GM19023 (cell line): ENCODE measurements around the gene PKP3.
A peak's percentile ranks its signal among the peaks of the same experiment; 100 is the strongest.
"Not testable (repeated sequence)": the region's sequence is repeated elsewhere in the genome, so short reads cannot be mapped to it uniquely, and the experiment has no call there.

Experiments used
- ATAC-seq: cut with Tn5 transposase; IDR thresholded peaks from one replicate; pipeline ENCODE4 v1.9.1; 2021; ENCODE audit warnings: mild to moderate bottlenecking, moderate library complexity; ENCODE audit not compliant: unreplicated experiment

The PKP3 gene

GRCh38 chr11:393219-394033 lies 583 bp upstream of the PKP3 start:
- ATAC-seq: no peak

DNA sequence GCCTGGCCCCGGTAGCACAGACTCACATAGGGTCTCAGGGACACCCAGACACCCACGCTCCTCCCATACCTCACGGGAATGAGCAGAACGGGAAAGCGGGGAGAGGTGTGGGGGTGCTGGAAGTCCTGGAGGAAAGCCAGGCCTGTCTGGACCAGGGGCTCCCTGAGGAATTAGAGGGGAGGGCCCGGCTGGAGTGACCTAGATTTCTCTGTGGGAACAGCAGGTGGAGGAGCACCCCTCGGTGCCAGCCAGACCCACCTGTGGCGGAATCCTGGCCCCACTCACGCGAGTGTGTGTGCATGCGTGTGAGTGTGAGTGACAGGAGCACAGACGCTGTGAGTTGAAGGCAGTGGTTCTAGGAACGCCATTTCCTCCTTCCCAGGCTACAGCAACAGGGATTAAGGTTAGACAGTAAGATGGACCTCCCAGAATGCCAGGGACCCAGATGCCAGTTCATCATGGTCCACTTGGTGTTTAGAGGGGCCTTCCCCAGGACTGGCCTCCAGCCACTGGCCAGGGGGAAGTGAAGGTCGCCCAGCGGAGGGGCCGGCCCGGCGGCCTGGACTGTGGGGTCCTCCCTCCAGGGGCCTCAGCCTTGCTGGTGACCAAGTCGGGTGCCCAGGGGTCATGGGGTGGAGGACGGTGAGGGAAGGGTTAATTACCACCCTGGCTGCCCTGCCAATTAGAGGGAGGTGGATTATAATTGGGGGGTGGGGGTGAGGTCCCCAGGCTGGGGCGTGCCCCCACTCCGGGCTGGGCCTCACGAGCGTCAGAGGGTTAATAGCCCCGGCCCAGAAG lies 1.0 kb downstream of the PKP3 start:
- no peak for ATAC-seq

DNA sequence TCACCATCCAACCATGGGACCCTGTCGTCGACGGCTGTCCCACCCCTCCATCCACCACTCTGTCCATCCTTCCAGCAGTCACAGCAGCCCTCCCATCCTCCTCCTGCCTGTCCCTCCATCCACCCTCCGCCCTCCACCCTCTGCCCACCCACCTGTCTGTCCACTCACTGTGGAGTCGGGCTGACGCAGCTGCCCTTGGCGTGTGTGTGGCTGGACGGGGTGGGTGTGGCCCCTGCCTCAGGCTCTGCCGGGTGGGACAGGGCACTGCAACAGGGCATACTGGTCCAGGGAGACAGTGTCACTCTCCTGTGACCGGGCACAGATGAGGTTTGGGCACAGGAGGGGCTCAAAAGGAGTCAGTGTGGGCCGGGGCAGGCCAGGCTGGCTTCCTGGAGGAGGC lies 1.9 kb downstream of the PKP3 start:
- ATAC-seq: no peak

DNA sequence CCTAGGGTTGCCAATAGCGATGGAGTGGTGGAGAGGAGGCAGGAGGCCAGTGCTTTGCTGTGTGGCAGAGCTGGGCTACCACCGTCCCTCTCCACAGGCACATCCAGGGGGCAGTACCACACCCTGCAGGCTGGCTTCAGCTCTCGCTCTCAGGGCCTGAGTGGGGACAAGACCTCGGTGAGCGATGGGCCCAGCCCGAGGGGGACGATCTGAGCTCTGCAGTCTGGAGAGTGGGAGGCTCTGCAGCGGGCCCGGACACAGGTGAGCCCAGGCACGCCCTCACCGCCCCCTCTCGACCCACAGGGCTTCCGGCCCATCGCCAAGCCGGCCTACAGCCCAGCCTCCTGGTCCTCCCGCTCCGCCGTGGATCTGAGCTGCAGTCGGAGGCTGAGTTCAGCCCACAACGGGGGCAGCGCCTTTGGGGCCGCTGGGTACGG lies 2.5 kb downstream of the PKP3 start:
- peak; percentile 31 for ATAC-seq

- peak; percentile 73 for ATAC-seq
These were observed 3.0 kb downstream of the PKP3 start for GRCh38 chr11:396948-397548.

GRCh38 chr11:398826-399225 lies 4.8 kb downstream of the PKP3 start:
- no peak for ATAC-seq

GRCh38 chr11:399731-400211 lies 5.8 kb downstream of the PKP3 start:
- no peak for ATAC-seq

- ATAC-seq: no peak
These were observed 6.3 kb downstream of the PKP3 start for GRCh38 chr11:400241-400689.

DNA sequence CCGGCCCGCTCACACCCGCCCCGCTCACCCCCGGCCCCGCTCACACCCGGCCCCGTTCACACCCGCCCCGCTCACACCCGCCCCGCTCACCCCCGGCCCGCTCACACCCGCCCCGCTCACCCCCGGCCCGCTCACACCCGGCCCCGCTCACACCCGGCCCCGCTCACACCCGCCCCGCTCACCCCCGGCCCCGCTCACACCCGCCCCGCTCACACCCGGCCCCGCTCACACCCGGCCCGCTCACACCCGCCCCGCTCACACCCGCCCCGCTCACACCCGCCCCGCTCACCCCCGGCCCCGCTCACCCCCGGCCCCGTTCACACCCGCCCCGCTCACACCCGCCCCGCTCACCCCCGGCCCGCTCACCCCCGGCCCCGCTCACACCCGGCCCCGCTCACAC lies 7.2 kb downstream of the PKP3 start:
- ATAC-seq: not testable (repeated sequence)

DNA sequence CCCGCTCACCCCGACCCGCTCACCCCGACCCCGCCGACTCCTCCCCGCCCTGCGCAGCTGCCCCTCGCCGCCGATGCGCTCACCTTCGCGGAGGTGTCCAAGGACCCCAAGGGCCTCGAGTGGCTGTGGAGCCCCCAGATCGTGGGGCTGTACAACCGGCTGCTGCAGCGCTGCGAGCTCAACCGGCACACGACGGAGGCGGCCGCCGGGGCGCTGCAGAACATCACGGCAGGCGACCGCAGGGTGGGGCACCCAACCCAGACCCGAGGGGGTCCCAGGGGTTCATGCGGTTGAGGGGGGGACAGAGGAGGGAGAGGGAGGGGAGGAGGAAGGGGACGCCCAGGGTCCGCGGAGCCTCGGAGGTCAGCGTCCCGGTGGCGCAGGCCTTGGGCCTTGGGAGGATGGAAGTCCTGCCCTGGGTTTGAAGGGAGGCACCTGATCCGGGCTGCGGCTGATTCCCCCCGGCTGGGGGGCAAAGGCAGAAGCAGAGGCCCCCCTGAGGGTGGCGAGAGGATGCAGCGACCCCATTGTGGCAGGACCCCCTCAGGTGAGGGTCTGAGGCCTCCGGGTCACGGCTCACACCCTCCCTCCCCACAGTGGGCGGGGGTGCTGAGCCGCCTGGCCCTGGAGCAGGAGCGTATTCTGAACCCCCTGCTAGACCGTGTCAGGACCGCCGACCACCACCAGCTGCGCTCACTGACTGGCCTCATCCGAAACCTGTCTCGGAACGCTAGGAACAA lies 9.2 kb downstream of the PKP3 start:
- ATAC-seq: no peak

- no peak for ATAC-seq
These were observed 9.9 kb downstream of the PKP3 start for GRCh38 chr11:403761-404431.

GRCh38 chr11:404551-405264 lies 10.7 kb downstream of the PKP3 start:
- no peak for ATAC-seq

DNA sequence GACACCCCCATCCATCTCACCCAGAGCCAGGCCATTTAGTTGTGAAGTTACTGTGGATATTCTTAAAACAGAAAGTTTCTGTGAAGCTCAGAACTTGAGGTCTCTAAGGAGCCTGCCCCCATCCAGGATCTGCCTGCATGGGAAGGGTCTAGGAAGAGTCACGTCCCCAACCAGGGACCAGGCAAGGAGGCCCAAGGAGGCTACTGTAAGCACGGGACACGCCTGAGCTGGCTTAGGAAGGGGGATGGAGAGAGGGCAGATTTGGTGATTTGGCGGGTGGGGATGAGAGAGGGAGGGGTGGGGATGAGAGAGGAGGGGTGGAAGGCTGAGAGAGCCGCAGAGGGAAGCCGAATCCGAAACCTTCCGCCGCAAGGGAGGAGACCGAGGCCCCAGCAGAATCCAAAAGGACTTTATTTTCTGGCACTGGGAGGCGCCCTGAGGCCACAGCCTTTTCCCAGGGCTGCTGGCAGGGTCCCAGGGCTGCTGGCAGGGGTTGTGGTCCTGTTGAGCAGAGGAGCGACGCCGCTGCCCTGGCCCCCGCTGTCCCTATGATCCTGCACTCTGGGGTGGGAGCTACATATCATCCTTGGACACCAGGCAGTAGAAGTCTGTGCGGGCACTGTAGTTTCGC lies 11.4 kb downstream of the PKP3 start:
- no peak for ATAC-seq

GRCh38 chr11:405954-406795 lies 12.2 kb downstream of the PKP3 start:
- no peak for ATAC-seq

- ATAC-seq: peak; percentile 55
These were observed 13.0 kb downstream of the PKP3 start for GRCh38 chr11:406796-407650.

DNA sequence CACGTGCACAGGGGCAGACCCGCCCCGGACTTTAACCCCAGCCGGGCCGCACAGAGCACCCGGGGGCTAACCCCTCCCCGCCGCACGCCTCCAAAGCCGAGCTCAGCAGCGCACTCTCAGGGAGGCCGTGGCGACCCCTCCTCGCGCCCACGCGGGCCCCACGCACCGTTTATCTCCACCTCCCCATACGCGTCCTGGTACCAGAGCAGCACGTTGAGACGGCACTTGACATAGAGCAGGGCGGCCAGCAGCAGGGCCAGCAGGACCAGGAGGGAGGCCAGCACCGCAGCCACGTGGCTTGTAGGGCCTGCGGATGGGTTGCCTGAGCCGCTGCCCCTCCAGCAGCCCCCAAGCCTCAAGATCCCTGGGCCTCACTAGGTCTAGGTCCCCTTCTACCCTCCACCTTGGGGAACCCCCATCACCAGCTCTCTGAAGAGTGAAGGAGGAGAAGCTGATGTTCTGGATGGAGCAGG lies 13.7 kb downstream of the PKP3 start:
- no peak for ATAC-seq
